ENCODE results near the gene PHF10.

PHF10 gene

GRCh38 chr6:169723200-169723909, 945 bp downstream of the PHF10 start:
- DNase-seq (ENCODE audit: extremely low read depth, low read depth): no peak
- TF ChIP-seq CTCF (IDR thresholded peaks at IDR 0.05; ENCODE audit: low read depth, low read length): no peak

- no peak for TF ChIP-seq CTCF (IDR thresholded peaks at IDR 0.05; ENCODE audit: low read depth, low read length)
- no peak for DNase-seq (ENCODE audit: extremely low read depth, low read depth)
Observed at GRCh38 chr6:169722362-169723199, 1.7 kb downstream of the PHF10 start.

GRCh38 chr6:169720207-169720855, 4.0 kb downstream of the PHF10 start:
- no peak; the same call in 1 of the 2 replicates for TF ChIP-seq CTCF (IDR thresholded peaks at IDR 0.05; ENCODE audit: low read depth, low read length)
- no peak for DNase-seq (ENCODE audit: extremely low read depth, low read depth)

- TF ChIP-seq CTCF (IDR thresholded peaks at IDR 0.05; ENCODE audit: low read depth, low read length): no peak
- no peak for DNase-seq (ENCODE audit: extremely low read depth, low read depth)
Observed at GRCh38 chr6:169719117-169719516, 5.2 kb downstream of the PHF10 start.

GRCh38 chr6:169714595-169714994, 9.7 kb downstream of the PHF10 start:
- no peak for DNase-seq (ENCODE audit: extremely low read depth, low read depth)
- no peak for TF ChIP-seq CTCF (IDR thresholded peaks at IDR 0.05; ENCODE audit: low read depth, low read length)

GRCh38 chr6:169714178-169714577, 10.1 kb downstream of the PHF10 start:
- no peak for DNase-seq (ENCODE audit: extremely low read depth, low read depth)
- no peak for TF ChIP-seq CTCF (IDR thresholded peaks at IDR 0.05; ENCODE audit: low read depth, low read length)

- TF ChIP-seq CTCF (IDR thresholded peaks at IDR 0.05; ENCODE audit: low read depth, low read length): no peak
- DNase-seq (ENCODE audit: extremely low read depth, low read depth): no peak
Observed at GRCh38 chr6:169710009-169710408, 14.3 kb downstream of the PHF10 start.
